B cell (primary cell): ENCODE results near the gene GRK6. TPM values are rescaled to one million over a fixed set of nuclear protein-coding genes. Genes with fewer than 3 reads are reported as not detected.

Experiments
- ATAC-seq: fragments of 200-7000 bp; cut with Tn5 transposase; one replicate; pipeline ENCODE4 v1.10.0; 2021; ENCODE audit warnings: low read depth, mild to moderate bottlenecking, moderate number of reproducible peaks, moderate library complexity
- CTCF ChIA-PET: fragments of 350-600 bp; sonication (Branson Sonifier 250); formaldehyde crosslinking; loops from one replicate; lab custom pipeline; 2021; ENCODE audit warnings: antibody characterized with exemption, inconsistent platforms; lab: Charles Lee
- POLR2A ChIA-PET: fragments of 350-600 bp; sonication (Branson Sonifier 250); formaldehyde crosslinking; loops from one replicate; lab custom pipeline; 2021; ENCODE audit warnings: antibody characterized with exemption; lab: Charles Lee
- DNase-seq: peaks from one replicate; pipeline ENCODE4 v3.0.0; 2013
- H2AFZ ChIP-seq: 2 replicates; pipeline ENCODE4 v1.6.1; 2012; ENCODE audit warnings: mild to moderate bottlenecking, low read depth, low read length; ENCODE audit not compliant: insufficient read depth, poor library complexity, severe bottlenecking
- H3K27ac ChIP-seq, 2 donors: 1 replicate in 1 of 2; 2 replicates in 1 of 2; pipeline ENCODE4 v1.5.1; 2012 to 2013; ENCODE audit warnings: low read length in 2 of 2, mild to moderate bottlenecking in 2 of 2, moderate library complexity in 1 of 2
- H3K27me3 ChIP-seq, 4 experiments: fragments of 200-600 bp in 1 of 4; sonication (generic) in 1 of 4; replicated peaks in 1 of 4; 1 replicate in 2 of 4; 2 replicates in 2 of 4; pipeline versions ENCODE4 v1.6.1 to v1.7.0; 2013 to 2016; ENCODE audit warnings: low read length in 3 of 4, mild to moderate bottlenecking in 2 of 4, mixed read lengths in 1 of 4, moderate library complexity in 1 of 4; ENCODE audit not compliant: insufficient read depth in 4 of 4, control insufficient read depth in 3 of 4; ENCODE audit errors: control extremely low read depth in 1 of 4
- H3K36me3 ChIP-seq, 2 experiments: replicated peaks in 1 of 2; 1 replicate in 1 of 2; 2 replicates in 1 of 2; pipeline versions ENCODE4 v1.6.1 to v1.7.1; 2013; ENCODE audit warnings: low read length in 1 of 2; ENCODE audit not compliant: insufficient read depth in 2 of 2, control insufficient read depth in 1 of 2; ENCODE audit errors: control extremely low read depth in 1 of 2, extremely low read depth in 1 of 2
- H3K4me1 ChIP-seq, 2 donors: fragments of 200-600 bp in 1 of 2; sonication (generic) in 1 of 2; 1 replicate in 1 of 2; 2 replicates in 1 of 2; pipeline versions ENCODE4 v1.5.1 to v1.6.1; 2013 to 2017; ENCODE audit warnings: low read length in 2 of 2; ENCODE audit not compliant: control insufficient read depth in 2 of 2, insufficient read depth in 2 of 2
- H3K4me2 ChIP-seq: replicated peaks from 2 replicates; pipeline ENCODE3; 2012; ENCODE audit warnings: mild to moderate bottlenecking, low read depth, low read length; ENCODE audit not compliant: poor library complexity, severe bottlenecking
- H3K4me3 ChIP-seq, 5 experiments: fragments of 200-600 bp in 1 of 5; sonication (generic) in 1 of 5; 1 replicate in 3 of 5; 2 replicates in 2 of 5; pipeline versions ENCODE4 v1.5.1 to v1.7.0; 2011 to 2016; ENCODE audit warnings: low read length in 4 of 5, mild to moderate bottlenecking in 4 of 5, low read depth in 2 of 5, control low read depth in 1 of 5, moderate library complexity in 1 of 5; ENCODE audit not compliant: insufficient read depth in 1 of 5; ENCODE audit errors: control extremely low read depth in 1 of 5, extremely low read depth in 1 of 5
- H3K79me2 ChIP-seq: fragments of 200-600 bp; sonication (generic); one replicate; pipeline ENCODE4 v1.6.0; 2016; ENCODE audit warnings: low read length; ENCODE audit not compliant: control insufficient read depth, insufficient read depth
- H3K9ac ChIP-seq: fragments of 200-600 bp; sonication (generic); 2 replicates; pipeline ENCODE4 v1.6.1; 2017; ENCODE audit warnings: mild to moderate bottlenecking, low read length, moderate library complexity
- H3K9me3 ChIP-seq, 3 donors: one replicate each; pipeline versions ENCODE4 v1.6.1 to v1.7.1; 2013; ENCODE audit warnings: low read length in 2 of 3; ENCODE audit not compliant: control insufficient read depth in 2 of 3, insufficient read depth in 1 of 3; ENCODE audit errors: control extremely low read depth in 1 of 3
- H4K20me1 ChIP-seq: 2 replicates; pipeline ENCODE4 v1.6.0; 2012; ENCODE audit warnings: mild to moderate bottlenecking, low read length; ENCODE audit not compliant: insufficient read depth, control insufficient read depth, poor library complexity, severe bottlenecking
- H3K27ac Mint-ChIP-seq: one replicate; pipeline ENCODE4 v1.8.0; 2021; ENCODE audit warnings: mixed read lengths
- H3K27me3 Mint-ChIP-seq: one replicate; pipeline ENCODE4 v1.8.0; 2021; ENCODE audit warnings: mixed read lengths
- H3K4me1 Mint-ChIP-seq: one replicate; pipeline ENCODE4 v1.8.0; 2021; ENCODE audit warnings: mixed read lengths
- H3K4me3 Mint-ChIP-seq: one replicate; pipeline ENCODE4 v1.8.0; 2021; ENCODE audit warnings: mixed read lengths
- H3K9me3 Mint-ChIP-seq: one replicate; pipeline ENCODE4 v1.8.0; 2022; ENCODE audit warnings: mixed read lengths; ENCODE audit not compliant: insufficient read depth
- EZH2 ChIP-seq: IDR thresholded peaks from 2 replicates; pipeline ENCODE4 v1.6.1; 2012; ENCODE audit warnings: borderline replicate concordance, low read depth, mild to moderate bottlenecking, moderate library complexity, low read length; ENCODE audit not compliant: insufficient read depth, poor library complexity, severe bottlenecking
- WGBS: methylation state at CpG from one replicate; pipeline ENCODE4 v1.1.5; 2013; ENCODE audit warnings: missing lambda C conversion rate; ENCODE audit not compliant: insufficient coverage; 5-methylcytosine and 5-hydroxymethylcytosine counted together
- intact Hi-C: fragments of 100-400 bp; cut with micrococcal nuclease; formaldehyde crosslinking; loops from one replicate; pipeline ENCODE4 v1.10.0; 2022
- polyA plus RNA-seq: library from polyadenylated mRNA; depleted of rRNA; stranded (reverse); fragments of >200 nt; gene quantifications from 2 replicates; pipeline ENCODE4 v1.2.3, GENCODE V29; 2012
- total RNA-seq, 2 donors: library from RNA; stranded (reverse); fragments of 120-200 nt in 1 of 2; gene quantifications; 1 replicate in 1 of 2; 2 replicates in 1 of 2; pipeline versions ENCODE4 v1.2.3 to v1.2.4, GENCODE V29; 2013 to 2022
- TF ChIP-seq, protein P1 (sequence below): fragments of 200-600 bp; IDR thresholded peaks from one replicate; pipeline ENCODE4 v1.8.0; 2022; ENCODE audit warnings: antibody characterized with exemption, mild to moderate bottlenecking

GRK6 gene
- total and polyA plus RNA-seq, 2 donors (not counting 1 experiment from before 2014, with no cell fraction given): 155 to 173 TPM

DNA sequence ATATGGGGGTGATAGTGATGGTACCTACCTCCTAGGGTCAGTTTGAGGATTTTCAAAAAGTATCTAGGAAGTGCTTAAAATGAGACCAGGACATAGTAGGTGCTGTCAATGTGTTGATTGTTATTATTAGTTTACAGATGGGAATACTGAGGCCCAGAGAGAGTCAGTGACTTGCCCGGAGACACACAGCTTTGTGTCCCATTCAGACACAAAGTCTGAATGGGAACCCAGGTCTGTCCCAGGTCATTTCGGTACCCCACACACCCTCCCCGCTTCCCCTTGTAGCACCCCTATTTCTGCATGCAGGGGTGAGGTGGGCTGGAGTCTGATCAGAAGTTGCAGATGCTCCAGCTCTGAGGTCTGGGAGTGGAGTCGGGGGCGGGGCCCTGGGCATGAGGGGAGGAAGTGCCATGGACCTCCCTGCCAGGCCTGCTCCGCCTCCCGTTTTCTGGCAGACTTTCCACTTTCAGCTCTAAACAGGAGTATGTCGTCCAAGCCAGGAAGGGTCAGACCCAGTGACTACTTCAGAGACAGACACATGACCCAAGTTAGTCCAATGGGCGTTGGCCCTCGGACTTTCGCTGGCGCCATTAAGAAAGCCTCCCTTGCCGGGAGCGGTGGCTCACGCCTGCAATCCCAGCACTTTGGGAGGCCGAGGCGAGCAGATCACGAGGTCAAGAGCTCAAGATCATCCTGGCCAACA is 50.2 kb downstream of the GRK6 start:
- Histone ChIP-seq H3K4me1 (peaks cover 21 to 34% of the 10 kb centered on the region in 2 donors), H3K79me2 (no peaks in the 10 kb centered on the region), H3K9me3 (no peaks in the 10 kb centered on the region), H3K27ac (no peak overlapping the region), H3K27me3 (peaks cover 0 to 17% (median 7%) of the 10 kb centered on the region in 4 experiments), H3K4me3 (no peak overlapping the region), H2AFZ (no peak overlapping the region), H3K4me2 (no peak overlapping the region), H3K9ac (no peak overlapping the region), H4K20me1 (peaks cover 11% of the 10 kb centered on the region), H3K36me3 (no peaks in the 10 kb centered on the region)
- Mint-ChIP-seq H3K9me3 (no peaks in the 10 kb centered on the region), H3K4me1 (peaks cover 35% of the 10 kb centered on the region), H3K27ac (no peak overlapping the region), H3K4me3 (no peak overlapping the region), H3K27me3 (peaks cover 5% of the 10 kb centered on the region)
- WGBS: 98% methylated on average over 14 of the region's 18 CpGs
- TF ChIP-seq, protein P1, sequence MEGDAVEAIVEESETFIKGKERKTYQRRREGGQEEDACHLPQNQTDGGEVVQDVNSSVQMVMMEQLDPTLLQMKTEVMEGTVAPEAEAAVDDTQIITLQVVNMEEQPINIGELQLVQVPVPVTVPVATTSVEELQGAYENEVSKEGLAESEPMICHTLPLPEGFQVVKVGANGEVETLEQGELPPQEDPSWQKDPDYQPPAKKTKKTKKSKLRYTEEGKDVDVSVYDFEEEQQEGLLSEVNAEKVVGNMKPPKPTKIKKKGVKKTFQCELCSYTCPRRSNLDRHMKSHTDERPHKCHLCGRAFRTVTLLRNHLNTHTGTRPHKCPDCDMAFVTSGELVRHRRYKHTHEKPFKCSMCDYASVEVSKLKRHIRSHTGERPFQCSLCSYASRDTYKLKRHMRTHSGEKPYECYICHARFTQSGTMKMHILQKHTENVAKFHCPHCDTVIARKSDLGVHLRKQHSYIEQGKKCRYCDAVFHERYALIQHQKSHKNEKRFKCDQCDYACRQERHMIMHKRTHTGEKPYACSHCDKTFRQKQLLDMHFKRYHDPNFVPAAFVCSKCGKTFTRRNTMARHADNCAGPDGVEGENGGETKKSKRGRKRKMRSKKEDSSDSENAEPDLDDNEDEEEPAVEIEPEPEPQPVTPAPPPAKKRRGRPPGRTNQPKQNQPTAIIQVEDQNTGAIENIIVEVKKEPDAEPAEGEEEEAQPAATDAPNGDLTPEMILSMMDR: no peak
- no peak for TF ChIP-seq EZH2
- ATAC-seq: no peak
- intact Hi-C loops: no loop called here
- CTCF ChIA-PET: interaction anchor here (1.2 to 2.7 kb wide), 2 partner anchors 19 to 25 kb away, joined by 3 to 12 read pairs; no protein-coding TSS in a partner anchor
- no peak for DNase-seq
- POLR2A ChIA-PET: no interaction called here
